Ramos (cell line): ENCODE measurements around the gene NANOS3.
"Not testable (repeated sequence)": the region's sequence is repeated elsewhere in the genome, so short reads cannot be mapped to it uniquely, and the experiment has no call there.

ENCODE experiments used
- in situ Hi-C: fragments of 300-500 bp; cut with MboI; formaldehyde crosslinking; loops from one replicate; pipeline ENCODE4 v1.14.3; 2022; ENCODE audit warnings: low sequenced_read_pairs; ENCODE audit not compliant: unreplicated experiment

NANOS3 gene

GRCh38 chr19:13909430-13909829, 32.5 kb downstream of the NANOS3 start:
- in situ Hi-C loops, result no loop called here

GRCh38 chr19:13913352-13913751, 36.4 kb downstream of the NANOS3 start:
- in situ Hi-C loops, result no loop called here

GRCh38 chr19:13914777-13915176, 37.8 kb downstream of the NANOS3 start:
- in situ Hi-C loops, result no loop called here

DNA sequence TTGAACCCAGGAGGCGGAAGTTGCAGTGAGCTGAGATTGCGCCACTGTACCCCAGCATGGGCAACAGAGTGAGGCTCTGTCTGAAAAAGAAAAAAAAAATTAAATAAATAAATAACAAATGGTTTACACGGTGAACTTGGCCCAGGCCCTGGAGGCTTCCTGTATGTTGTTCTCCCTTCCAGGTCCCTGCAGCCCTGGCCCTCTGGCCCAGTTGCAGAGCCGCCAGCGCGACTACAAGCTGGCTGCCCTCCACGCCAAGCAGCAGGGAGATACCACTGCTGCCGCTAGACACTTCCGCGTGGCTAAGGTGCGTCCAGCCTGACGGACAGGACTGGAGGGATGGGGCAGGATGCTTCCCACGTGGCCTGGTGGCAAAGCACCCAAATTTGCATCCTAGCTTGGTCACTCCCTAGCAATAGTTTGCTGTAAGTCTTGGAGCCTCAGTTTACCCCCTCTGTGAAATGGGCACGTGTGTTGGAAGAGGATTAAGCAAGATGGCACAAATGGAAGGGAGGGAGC, 41.0 kb downstream of the NANOS3 start:
- in situ Hi-C loops, result no loop called here

DNA sequence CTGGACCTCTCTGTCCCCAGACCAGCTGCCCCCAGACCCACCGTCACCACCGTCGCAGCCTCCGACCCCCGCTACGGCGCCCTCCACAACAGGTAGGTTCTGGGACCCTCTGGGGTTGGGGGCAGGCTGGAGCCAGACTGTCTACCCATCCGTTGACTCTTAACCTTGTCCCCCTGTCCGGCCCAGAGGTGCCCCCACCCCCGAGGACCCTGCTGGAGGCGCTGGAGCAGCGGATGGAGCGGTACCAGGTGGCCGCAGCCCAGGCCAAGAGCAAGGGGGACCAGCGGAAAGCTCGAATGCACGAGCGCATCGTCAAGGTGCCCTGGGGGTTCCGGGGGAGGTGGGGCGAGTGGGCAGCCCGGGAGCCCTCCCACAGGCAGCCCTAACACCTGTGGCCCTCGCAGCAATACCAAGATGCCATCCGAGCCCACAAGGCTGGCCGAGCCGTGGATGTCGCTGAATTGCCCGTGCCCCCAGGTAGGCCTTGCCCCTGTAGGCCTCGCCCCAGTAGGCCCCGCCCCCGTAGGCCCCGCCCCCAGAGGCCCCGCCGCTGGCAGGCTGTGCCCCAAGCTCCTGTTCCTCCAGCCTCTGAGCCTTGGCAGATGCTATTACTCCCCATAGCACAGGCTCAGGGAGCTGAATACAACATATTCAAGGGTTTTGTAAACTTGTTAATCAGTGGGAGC, 41.9 kb downstream of the NANOS3 start:
- in situ Hi-C loops, result no loop called here

DNA sequence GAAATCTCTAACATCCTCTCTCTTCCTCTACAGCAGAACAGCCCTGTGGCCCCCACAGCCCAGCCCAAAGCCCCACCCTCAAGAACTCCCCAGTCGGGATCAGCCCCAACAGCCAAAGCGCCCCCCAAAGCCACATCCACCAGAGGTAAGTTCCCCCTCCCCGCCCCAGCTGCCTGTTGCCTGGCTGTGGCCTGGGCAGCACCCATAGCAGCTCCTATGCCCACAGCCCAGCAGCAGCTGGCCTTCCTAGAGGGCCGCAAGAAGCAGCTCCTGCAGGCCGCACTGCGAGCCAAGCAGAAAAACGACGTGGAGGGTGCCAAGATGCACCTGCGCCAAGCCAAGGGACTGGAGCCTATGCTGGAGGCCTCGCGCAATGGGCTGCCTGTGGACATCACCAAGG, 43.6 kb downstream of the NANOS3 start:
- in situ Hi-C loops, result no loop called here

DNA sequence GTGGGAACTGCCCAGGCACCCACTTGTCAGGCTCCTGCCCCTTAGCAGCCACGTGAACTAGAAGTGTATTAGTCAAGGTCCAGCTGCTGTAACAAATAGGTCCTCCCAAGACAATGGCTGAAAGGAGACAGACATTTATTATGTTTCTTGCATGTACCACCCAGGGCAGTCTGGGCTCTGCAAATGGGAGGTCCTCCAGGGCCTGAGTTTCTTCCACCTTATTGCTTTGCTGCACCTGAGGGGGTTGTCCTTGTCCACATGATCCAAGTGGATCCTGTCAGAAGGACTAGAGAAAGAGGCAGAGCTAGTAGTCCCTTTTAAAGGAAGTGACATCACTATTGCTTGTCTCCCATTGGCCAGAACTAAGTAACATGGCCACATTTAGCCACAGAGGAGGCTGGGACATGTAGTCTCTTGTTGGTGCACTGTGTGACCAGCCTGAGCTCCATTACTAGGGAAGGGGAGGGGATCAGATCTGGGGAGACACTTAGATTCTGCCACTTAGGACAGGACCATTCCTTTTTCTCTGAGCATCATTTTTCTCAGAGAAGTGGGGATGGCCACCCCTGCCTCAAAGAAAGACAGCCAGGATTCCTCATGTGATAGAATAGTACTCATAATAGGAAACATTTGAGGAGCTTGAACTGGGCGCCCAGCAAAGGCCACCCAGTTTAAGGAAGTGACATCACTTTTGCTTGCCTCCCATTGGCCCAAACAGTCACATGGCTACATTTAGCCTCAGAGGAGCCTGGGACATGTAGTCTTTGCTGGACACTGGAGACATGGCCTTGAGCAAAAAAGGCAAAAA, 44.2 kb downstream of the NANOS3 start:
- in situ Hi-C loops, result no loop called here

GRCh38 chr19:13922118-13922517, 45.2 kb downstream of the NANOS3 start:
- in situ Hi-C loops, result not testable (repeated sequence)

- in situ Hi-C loops, result no loop called here
Measured at GRCh38 chr19:13923194-13923987, 46.5 kb downstream of the NANOS3 start.

GRCh38 chr19:13926010-13926409, 49.1 kb downstream of the NANOS3 start:
- in situ Hi-C loops, result no loop called here

DNA sequence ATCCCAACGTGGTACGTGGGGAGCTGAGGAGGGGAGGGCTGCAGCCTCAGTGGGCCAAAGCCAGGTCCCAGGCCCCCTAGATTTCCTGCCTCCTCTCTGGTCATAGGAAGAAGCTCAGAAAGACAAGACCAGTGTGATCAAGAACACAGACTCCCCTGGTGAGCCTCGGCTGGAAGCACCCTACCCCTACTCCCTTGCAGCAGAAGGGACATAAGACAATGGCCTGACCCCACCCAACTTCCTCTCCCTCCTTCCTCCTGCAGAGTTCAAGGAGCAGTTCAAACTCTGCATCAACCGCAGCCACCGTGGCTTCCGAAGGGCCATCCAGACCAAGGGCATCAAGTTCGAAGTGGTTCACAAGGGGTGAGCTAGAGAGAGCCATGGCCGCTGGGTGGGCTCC, 49.8 kb downstream of the NANOS3 start:
- in situ Hi-C loops, result no loop called here

- in situ Hi-C loops, result no loop called here
Measured at GRCh38 chr19:13929340-13929739, 52.4 kb downstream of the NANOS3 start.

DNA sequence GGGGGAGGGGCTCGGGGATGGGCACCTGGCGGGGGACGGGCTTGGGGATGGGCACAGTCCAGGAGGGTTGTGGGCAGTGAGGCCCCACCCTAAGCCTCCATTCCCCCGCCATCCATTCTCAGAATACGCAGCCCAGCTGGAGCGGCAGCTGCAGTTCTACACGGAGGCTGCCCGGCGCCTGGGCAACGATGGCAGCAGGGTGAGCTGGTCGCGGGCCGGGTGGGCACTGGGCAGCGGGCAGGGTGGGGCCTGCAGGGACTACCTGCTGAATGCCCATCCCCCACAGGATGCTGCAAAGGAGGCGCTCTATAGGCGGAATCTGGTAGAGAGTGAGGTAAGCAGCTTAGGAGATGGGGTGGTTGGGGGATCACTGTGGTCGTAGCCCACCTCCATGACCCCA, 53.0 kb downstream of the NANOS3 start:
- in situ Hi-C loops, result no loop called here
